ENCODE measurements around the gene C1QTNF5.

C1QTNF5 gene

GRCh38 chr11:119361941-119362725 is 21.4 kb upstream of the C1QTNF5 start:
- Histone ChIP-seq H3K79me2 (ENCODE audit: insufficient read depth, low read depth) (no peaks in the 10 kb centered on the region), H3K4me2 (no peak overlapping the region), H3K4me1 (ENCODE audit: low read depth, poor library complexity, severe bottlenecking) (peaks cover 5% of the 10 kb centered on the region), H3K4me3 (IDR thresholded peaks at IDR 0.05; ENCODE audit: insufficient read depth, low read depth, low read length) (no peak overlapping the region), H3K27me3 (ENCODE audit: insufficient read depth, low read depth) (peaks cover 3% of the 10 kb centered on the region; the same call in 1 of the 2 replicates), H4K20me1 (ENCODE audit: insufficient read depth) (no peaks in the 10 kb centered on the region), H3K9ac (no peak overlapping the region), H3K27ac (no peak overlapping the region), H3K36me3 (ENCODE audit: insufficient read depth) (no peaks in the 10 kb centered on the region), H2AFZ (ENCODE audit: low read depth) (no peak overlapping the region)
- TF ChIP-seq, protein P1, sequence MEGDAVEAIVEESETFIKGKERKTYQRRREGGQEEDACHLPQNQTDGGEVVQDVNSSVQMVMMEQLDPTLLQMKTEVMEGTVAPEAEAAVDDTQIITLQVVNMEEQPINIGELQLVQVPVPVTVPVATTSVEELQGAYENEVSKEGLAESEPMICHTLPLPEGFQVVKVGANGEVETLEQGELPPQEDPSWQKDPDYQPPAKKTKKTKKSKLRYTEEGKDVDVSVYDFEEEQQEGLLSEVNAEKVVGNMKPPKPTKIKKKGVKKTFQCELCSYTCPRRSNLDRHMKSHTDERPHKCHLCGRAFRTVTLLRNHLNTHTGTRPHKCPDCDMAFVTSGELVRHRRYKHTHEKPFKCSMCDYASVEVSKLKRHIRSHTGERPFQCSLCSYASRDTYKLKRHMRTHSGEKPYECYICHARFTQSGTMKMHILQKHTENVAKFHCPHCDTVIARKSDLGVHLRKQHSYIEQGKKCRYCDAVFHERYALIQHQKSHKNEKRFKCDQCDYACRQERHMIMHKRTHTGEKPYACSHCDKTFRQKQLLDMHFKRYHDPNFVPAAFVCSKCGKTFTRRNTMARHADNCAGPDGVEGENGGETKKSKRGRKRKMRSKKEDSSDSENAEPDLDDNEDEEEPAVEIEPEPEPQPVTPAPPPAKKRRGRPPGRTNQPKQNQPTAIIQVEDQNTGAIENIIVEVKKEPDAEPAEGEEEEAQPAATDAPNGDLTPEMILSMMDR (conservative IDR thresholded peaks at IDR 0.05; ENCODE audit: low read depth, low read length): no peak

GRCh38 chr11:119361056-119361787 is 20.5 kb upstream of the C1QTNF5 start:
- no peak overlapping the region for H3K27ac ChIP-seq
- H3K79me2 ChIP-seq (ENCODE audit: insufficient read depth, low read depth): no peaks in the 10 kb centered on the region
- H3K4me1 ChIP-seq (ENCODE audit: low read depth, poor library complexity, severe bottlenecking): peaks cover 5% of the 10 kb centered on the region
- H3K27me3 ChIP-seq (ENCODE audit: insufficient read depth, low read depth): peaks cover 3% of the 10 kb centered on the region; the same call in 1 of the 2 replicates
- H2AFZ ChIP-seq (ENCODE audit: low read depth): no peak overlapping the region
- no peak overlapping the region for H3K9ac ChIP-seq
- TF ChIP-seq, protein P1 (conservative IDR thresholded peaks at IDR 0.05; ENCODE audit: low read depth, low read length): no peak
- no peak overlapping the region for H3K4me3 ChIP-seq (IDR thresholded peaks at IDR 0.05; ENCODE audit: insufficient read depth, low read depth, low read length)
- no peaks in the 10 kb centered on the region for H3K36me3 ChIP-seq (ENCODE audit: insufficient read depth)
- no peak overlapping the region for H3K4me2 ChIP-seq
- H4K20me1 ChIP-seq (ENCODE audit: insufficient read depth): no peaks in the 10 kb centered on the region

DNA sequence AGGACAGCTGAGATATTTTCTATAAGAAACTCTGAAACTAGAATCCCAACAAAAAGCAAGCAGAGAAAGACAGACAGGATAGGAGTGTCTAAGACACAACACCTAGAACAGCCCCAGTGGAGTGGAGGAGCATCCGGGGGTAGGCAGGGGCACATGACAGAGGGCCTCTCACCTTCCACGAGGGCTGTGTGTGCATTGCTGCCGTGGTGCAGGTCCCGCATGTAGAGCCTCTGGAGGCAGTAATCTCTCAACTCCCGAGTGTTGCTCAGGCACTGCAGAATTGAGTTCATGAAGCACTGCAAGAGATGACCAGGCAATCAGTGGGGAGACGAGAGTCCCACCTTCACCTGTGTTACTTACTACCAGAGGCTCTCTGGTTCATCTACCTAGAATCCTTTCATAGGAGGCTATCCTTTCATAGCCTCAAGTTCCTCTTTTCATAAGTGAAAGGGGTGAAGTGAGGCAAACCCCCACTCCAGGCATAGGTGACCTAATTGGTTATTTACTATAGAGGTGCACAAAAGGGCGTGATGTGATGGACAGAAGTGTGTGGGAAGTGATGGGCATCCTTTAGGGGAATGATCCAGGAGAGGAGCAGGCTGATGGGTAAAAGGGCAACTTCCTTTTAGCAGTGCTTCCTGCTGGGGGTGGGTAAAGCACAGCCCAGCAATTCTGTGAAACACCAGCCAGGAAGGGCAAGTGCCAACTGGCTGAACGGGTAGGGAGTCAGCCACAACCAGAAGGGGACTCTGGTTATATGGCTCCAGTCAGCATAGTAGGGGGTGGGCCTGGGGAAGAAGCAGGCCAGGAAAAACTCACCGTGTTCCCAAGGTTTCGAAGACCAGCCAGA is 18.9 kb upstream of the C1QTNF5 start:
- H3K36me3 ChIP-seq (ENCODE audit: insufficient read depth): no peaks in the 10 kb centered on the region
- TF ChIP-seq, protein P1 (conservative IDR thresholded peaks at IDR 0.05; ENCODE audit: low read depth, low read length): no peak
- H3K79me2 ChIP-seq (ENCODE audit: insufficient read depth, low read depth): no peaks in the 10 kb centered on the region
- H3K4me2 ChIP-seq: no peak overlapping the region
- H3K4me1 ChIP-seq (ENCODE audit: low read depth, poor library complexity, severe bottlenecking): peaks cover 5% of the 10 kb centered on the region
- H3K4me3 ChIP-seq (IDR thresholded peaks at IDR 0.05; ENCODE audit: insufficient read depth, low read depth, low read length): no peak overlapping the region
- no peak overlapping the region for H3K9ac ChIP-seq
- peaks cover 3% of the 10 kb centered on the region; the same call in 1 of the 2 replicates for H3K27me3 ChIP-seq (ENCODE audit: insufficient read depth, low read depth)
- H2AFZ ChIP-seq (ENCODE audit: low read depth): no peak overlapping the region
- H3K27ac ChIP-seq: no peak overlapping the region
- no peaks in the 10 kb centered on the region for H4K20me1 ChIP-seq (ENCODE audit: insufficient read depth)

DNA sequence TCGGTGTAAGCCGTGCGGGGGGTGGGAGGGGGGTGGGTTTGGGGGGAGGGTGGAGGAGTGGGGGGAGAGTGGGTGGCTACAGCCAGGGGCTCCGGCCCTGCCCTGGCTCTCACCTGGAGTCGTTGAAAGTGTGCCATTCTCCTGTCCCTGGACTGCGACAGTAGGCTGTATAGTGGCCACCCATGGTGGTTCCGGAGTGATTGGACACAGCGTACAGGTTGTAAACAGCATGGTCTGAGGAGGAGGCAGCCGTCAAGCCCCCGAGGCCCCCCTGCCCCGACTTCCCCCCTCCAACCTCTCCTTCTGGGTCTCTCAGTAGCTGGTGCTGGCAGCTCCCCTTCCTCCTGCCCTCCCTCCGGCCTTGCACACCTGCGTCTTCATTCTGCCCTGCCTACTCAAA is 16.4 kb upstream of the C1QTNF5 start:
- Histone ChIP-seq H3K4me3 (IDR thresholded peaks at IDR 0.05; ENCODE audit: insufficient read depth, low read depth, low read length) (no peak overlapping the region), H3K27me3 (ENCODE audit: insufficient read depth, low read depth) (0 out of 2 replicates have a peak, but pooled peaks cover 2% of the 10 kb centered on the region), H3K4me2 (no peak overlapping the region), H3K27ac (no peak overlapping the region), H3K36me3 (ENCODE audit: insufficient read depth) (no peaks in the 10 kb centered on the region), H4K20me1 (ENCODE audit: insufficient read depth) (no peaks in the 10 kb centered on the region), H3K79me2 (ENCODE audit: insufficient read depth, low read depth) (no peaks in the 10 kb centered on the region), H3K9ac (no peak overlapping the region), H3K4me1 (ENCODE audit: low read depth, poor library complexity, severe bottlenecking) (peaks cover 5% of the 10 kb centered on the region), H2AFZ (ENCODE audit: low read depth) (no peak overlapping the region)
- TF ChIP-seq, protein P1 (conservative IDR thresholded peaks at IDR 0.05; ENCODE audit: low read depth, low read length): no peak
